GM12892 (cell line): ENCODE results near the gene SSBP1.

Experiments used
- POLR2A ChIP-seq: IDR thresholded peaks from 2 replicates; pipeline ENCODE4 v1.6.1; 2011; ENCODE audit warnings: low read depth, low read length, control low read depth
- POLR2AphosphoS5 ChIP-seq: IDR thresholded peaks from 2 replicates; pipeline ENCODE4 v1.6.1; 2011; ENCODE audit warnings: low read depth, low read length, control low read depth
- TAF1 ChIP-seq: IDR thresholded peaks from 2 replicates; pipeline ENCODE4 v1.6.1; 2011; ENCODE audit warnings: low read depth, mild to moderate bottlenecking, control low read depth, low read length, borderline replicate concordance

- TF ChIP-seq POLR2A (no peak), POLR2AphosphoS5 (no peak), TAF1 (no peak)
Measured at GRCh38 chr7:141737118-141737835, 881 bp upstream of the SSBP1 start.
